HL-60 (cell line): ENCODE measurements around the gene PWWP2B.

Experiments
- DNase-seq, 2 experiments: peaks; one replicate each; pipeline ENCODE4 v3.0.0-alpha.2; 2010 to 2020; ENCODE audit warnings: low read depth in 1 of 2, low spot score in 1 of 2
- H3K27ac ChIP-seq: fragments of 250-450 bp; sonication (Bioruptor Pico); replicated peaks from 2 replicates; pipeline ENCODE4 v1.5.1; 2020; ENCODE audit warnings: mild to moderate bottlenecking, moderate library complexity
- H3K27me3 ChIP-seq: fragments of 250-450 bp; sonication (Bioruptor Pico); 2 replicates; pipeline ENCODE4 v1.5.1; 2021; ENCODE audit warnings: mild to moderate bottlenecking, moderate library complexity; ENCODE audit not compliant: insufficient read depth, poor library complexity, severe bottlenecking
- H3K4me3 ChIP-seq: replicated peaks from 2 replicates; pipeline ENCODE4 v1.5.1; 2011; ENCODE audit warnings: mild to moderate bottlenecking, control low read depth, low read length; ENCODE audit not compliant: insufficient read depth
- CTCF ChIP-seq: IDR thresholded peaks from one replicate; pipeline ENCODE4 v1.5.1; 2011; ENCODE audit warnings: low read length, control low read depth, inconsistent platforms; ENCODE audit not compliant: insufficient read depth
- GABPA ChIP-seq: IDR thresholded peaks from 2 replicates; pipeline ENCODE4 v1.6.1; 2012; ENCODE audit warnings: low read depth
- POLR2AphosphoS5 ChIP-seq: IDR thresholded peaks from 2 replicates; pipeline ENCODE4 v1.6.1; 2012; ENCODE audit warnings: low read depth
- REST ChIP-seq: IDR thresholded peaks from 2 replicates; pipeline ENCODE4 v1.6.1; 2012; ENCODE audit warnings: low read depth; ENCODE audit not compliant: insufficient replicate concordance
- SPI1 ChIP-seq: IDR thresholded peaks from 2 replicates; pipeline ENCODE4 v1.6.1; 2012; ENCODE audit warnings: low read depth, mild to moderate bottlenecking, borderline replicate concordance

The PWWP2B gene

GRCh38 chr10:132355297-132355696 is 41.7 kb upstream of the PWWP2B start:
- H3K27me3 ChIP-seq: no peaks in the 10 kb centered on the region
- H3K4me3 ChIP-seq: no peak overlapping the region
- no peak for DNase-seq
- TF ChIP-seq POLR2AphosphoS5 (no peak), SPI1 (no peak), CTCF (no peak), GABPA (no peak), REST (no peak)
- no peak overlapping the region for H3K27ac ChIP-seq

- Histone ChIP-seq H3K27ac (no peak overlapping the region), H3K27me3 (no peaks in the 10 kb centered on the region), H3K4me3 (no peak overlapping the region)
- no peak for TF ChIP-seq GABPA
- TF ChIP-seq POLR2AphosphoS5: no peak
- no peak for TF ChIP-seq SPI1
- TF ChIP-seq REST: no peak
- TF ChIP-seq CTCF: no peak
- no peak for DNase-seq
Measured at GRCh38 chr10:132355754-132356153, 41.2 kb upstream of the PWWP2B start.

GRCh38 chr10:132356621-132357195 is 40.3 kb upstream of the PWWP2B start:
- DNase-seq: no peak
- TF ChIP-seq GABPA (no peak), REST (no peak), POLR2AphosphoS5 (no peak), SPI1 (no peak), CTCF (no peak)
- no peaks in the 10 kb centered on the region for H3K27me3 ChIP-seq
- no peak overlapping the region for H3K27ac ChIP-seq
- no peak overlapping the region for H3K4me3 ChIP-seq
